GM18861 (cell line): ENCODE results near the gene ZNF554.
"Not testable (repeated sequence)": the region's sequence is repeated elsewhere in the genome, so short reads cannot be mapped to it uniquely, and the experiment has no call there.

Source experiments
- ATAC-seq: cut with Tn5 transposase; IDR thresholded peaks from one replicate; pipeline ENCODE4 v1.9.1; 2021; ENCODE audit not compliant: unreplicated experiment

Gene ZNF554

GRCh38 chr19:2806736-2807378, 12.8 kb upstream of the ZNF554 start:
- ATAC-seq = no peak

DNA sequence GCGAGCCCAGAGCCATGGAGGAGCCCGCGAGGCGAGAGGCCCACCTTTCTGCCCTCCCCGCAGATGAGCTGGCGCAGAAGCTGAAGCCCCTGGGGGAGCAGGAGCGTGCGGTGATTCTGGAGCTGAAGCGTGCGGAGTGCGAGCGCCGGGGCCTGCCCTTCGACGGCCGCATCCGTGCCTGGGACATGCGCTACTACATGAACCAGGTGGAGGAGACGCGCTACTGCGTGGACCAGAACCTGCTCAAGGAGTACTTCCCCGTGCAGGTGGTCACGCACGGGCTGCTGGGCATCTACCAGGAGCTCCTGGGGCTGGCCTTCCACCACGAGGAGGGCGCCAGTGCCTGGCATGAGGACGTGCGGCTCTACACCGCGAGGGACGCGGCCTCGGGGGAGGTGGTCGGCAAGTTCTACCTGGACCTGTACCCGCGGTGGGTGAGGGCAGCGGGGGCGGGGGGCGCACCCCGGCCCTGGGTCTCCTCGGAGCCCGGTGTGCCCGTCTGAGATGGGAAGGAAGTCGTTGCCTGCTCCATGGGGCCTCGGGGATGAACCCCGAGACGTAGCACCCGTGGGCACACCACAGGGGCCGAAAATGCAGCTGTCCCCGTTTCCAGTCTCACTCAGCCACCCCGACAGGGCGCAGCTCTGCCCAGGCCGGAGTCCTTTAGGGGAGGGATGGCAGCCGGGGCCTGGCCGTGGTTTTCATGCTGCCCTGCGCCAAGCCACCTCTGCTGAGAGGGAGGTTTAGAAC, 12.1 kb upstream of the ZNF554 start:
- ATAC-seq = no peak

- no peak for ATAC-seq
These were observed 11.3 kb upstream of the ZNF554 start for GRCh38 chr19:2808129-2808941.

GRCh38 chr19:2809387-2810140, 10.1 kb upstream of the ZNF554 start:
- ATAC-seq = no peak

GRCh38 chr19:2810141-2811091, 9.3 kb upstream of the ZNF554 start:
- ATAC-seq = no peak

- no peak for ATAC-seq
These were observed 8.4 kb upstream of the ZNF554 start for GRCh38 chr19:2811221-2811722.

GRCh38 chr19:2811735-2812413, 7.8 kb upstream of the ZNF554 start:
- ATAC-seq = no peak

DNA sequence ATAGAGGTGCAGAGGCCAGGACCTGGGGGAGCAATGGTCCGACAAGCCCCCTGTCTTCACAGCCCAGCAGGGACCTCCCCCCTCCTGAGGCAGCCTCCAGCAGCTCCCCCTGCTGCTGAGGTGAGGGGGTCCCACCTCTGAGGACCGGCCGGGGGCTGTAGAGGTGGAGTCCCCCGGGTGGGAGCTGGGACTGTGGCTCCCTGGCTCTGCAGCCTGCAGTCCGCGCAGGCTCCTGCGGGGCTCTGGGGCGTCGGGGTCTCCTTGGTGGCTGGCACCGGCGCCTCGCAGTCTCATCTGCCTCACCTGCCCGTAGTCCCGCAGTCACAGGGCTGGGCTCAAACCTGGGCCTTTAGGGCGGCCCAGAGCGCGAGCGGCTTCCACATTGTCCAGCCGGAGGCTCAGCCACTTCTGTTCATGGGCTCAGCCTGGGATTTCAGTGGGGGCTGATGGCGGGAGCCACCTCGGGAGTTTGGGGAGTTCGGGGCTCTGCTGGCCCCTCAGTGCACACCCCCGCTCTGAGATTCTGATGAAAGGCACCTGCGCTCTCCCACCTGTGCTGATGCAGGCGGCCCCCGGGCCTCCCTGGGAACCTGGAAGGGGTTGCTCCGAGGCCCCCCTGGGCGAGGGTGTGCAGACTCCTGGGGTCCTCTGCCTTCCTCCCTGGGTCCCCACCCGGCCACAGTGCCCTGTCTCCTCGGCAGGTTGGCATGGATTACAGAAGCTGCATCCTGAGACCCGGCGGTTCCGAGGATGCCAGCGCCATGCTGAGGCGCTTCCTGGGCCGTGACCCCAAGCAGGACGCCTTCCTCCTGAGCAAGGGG, 7.0 kb upstream of the ZNF554 start:
- no peak for ATAC-seq

DNA sequence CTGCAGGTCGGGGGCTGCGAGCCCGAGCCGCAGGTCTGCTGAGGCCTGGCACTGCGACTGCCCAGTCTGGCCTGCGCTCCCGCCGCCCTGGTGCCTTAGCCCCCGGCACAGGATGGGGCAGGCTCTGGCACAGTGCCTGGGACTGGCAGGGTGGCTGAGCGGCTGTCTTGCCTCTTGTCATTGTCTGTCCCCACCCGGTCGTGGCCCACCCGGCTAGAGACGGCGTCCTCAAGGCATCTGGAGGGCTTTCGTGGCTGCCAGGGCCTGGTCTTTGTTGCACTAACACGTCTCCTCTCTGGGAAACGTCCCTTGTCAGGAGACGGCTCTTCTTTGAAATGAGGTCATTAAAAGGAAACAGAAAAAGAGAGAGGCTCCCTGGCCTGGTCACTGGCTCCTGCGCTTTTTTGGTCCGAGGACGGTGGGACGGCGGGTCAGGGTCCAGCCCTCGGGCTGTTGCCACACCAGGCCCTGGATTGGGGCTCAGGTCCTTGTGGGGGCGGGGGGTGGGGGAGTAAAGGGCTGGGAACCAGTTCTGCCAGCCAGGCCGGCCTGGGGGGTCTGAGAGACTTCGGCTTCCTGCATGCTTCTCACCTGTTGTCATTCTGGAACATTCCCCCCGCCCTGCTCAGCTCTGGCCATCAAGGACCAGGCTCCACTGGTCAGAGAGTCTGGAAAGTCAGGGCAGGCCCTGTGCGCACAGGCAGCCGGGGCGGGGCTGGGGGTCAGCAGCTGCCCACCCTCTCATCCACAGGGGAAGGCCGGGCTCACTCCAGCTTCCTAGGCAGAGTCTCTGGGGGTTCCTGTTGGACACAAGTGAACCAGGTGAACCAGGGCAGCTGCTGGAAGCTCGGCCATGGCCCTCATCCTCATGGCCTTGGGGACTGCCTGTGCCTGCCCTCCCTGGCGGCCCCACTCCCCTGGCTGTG, 6.2 kb upstream of the ZNF554 start:
- no peak for ATAC-seq

GRCh38 chr19:2814426-2814825, 5.2 kb upstream of the ZNF554 start:
- no peak for ATAC-seq

- no peak for ATAC-seq
These were observed 4.5 kb upstream of the ZNF554 start for GRCh38 chr19:2815191-2815614.

- ATAC-seq = no peak
These were observed 3.7 kb upstream of the ZNF554 start for GRCh38 chr19:2815923-2816322.

DNA sequence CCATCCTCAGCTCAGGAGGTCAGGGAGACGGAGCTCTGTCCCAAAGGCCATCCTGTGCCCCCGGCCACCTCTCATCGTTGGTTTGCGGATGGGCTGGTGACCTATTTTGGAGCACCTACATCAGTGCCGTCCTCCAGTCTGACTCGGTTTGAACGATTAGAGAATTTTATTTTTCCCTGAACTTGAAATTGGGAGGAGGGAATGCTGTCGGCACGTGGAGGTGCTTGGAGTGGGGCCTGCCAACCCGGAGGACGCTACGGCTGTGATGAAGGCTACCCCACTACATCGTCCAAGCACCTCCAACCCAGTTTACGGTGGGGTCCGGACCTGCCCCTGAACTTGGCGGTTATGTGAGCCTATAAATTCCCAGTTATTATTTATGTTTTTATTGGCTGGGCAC, 3.0 kb upstream of the ZNF554 start:
- no peak for ATAC-seq

- ATAC-seq = not testable (repeated sequence)
These were observed 2.3 kb upstream of the ZNF554 start for GRCh38 chr19:2817237-2817829.

DNA sequence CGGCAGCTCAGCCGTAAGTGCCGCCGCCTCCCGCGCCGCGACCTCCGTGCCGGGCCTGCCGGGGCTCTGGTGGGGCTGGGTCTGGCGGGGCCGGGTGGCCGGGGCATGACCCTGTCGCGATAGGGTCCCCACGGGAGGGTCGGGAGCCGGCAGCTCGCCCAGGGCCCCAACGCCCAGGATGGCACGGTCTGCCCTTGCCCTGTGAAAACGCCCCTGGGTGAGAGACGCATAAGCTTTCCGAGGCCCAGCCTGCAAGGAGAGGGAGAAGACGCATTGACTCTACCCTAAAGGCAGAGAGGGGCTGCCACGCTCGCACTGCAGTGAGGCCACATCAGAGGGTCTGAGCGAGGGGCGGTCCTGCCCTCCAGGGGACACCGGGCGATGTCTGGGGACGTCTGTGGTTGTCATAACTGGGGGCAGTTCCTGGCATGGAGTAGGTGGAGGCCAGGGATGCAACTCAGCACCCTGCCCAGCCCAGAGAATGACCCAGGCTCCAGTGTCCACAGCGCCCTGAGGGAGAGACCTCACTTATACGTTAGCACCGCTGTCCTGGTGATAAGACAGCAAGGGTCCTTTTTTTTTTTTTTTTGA, 539 bp downstream of the ZNF554 start:
- ATAC-seq = no peak

DNA sequence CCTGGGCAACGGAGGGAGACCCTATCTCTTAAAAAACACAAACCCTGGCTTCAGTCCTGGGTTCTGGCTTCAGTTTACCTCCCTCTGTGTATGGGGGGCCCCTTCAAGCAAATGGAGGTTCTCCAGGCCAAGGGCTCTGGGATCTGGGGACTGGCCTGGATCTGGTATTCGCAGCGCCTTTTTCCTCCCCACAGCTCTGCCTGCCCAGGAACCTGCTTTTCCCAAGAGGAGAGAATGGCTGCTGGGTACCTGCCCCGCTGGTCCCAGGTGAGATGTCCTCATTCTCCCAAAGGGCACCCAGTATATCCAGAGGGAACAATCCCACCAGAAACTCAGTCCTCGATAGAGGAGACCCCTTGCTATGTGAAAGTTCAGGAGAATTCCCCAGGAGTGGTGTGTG, 3.2 kb downstream of the ZNF554 start:
- no peak for ATAC-seq

- no peak for ATAC-seq
These were observed 4.0 kb downstream of the ZNF554 start for GRCh38 chr19:2823646-2824045.
